Erythroblast (primary cell): ENCODE data around the gene CISTR.

Experiments used
- DNase-seq, 2 experiments: peaks; one replicate each; lab custom pipeline; 2025; lab: John Stamatoyannopoulos, UW
- GATA1 ChIP-seq: IDR thresholded peaks from 2 replicates; pipeline ENCODE4 v1.6.1; 2011; ENCODE audit warnings: low read depth, mild to moderate bottlenecking, control low read depth, low read length, moderate library complexity
- POLR2A ChIP-seq: IDR thresholded peaks from 2 replicates; pipeline ENCODE4 v1.6.1; 2011; ENCODE audit warnings: mild to moderate bottlenecking, low read length

CISTR gene

GRCh38 chr12:53743266-53744129 lies 8.3 kb downstream of the CISTR start:
- TF ChIP-seq GATA1: no peak
- no peak for TF ChIP-seq POLR2A
- peak; percentile 48 to 74 for DNase-seq

DNA sequence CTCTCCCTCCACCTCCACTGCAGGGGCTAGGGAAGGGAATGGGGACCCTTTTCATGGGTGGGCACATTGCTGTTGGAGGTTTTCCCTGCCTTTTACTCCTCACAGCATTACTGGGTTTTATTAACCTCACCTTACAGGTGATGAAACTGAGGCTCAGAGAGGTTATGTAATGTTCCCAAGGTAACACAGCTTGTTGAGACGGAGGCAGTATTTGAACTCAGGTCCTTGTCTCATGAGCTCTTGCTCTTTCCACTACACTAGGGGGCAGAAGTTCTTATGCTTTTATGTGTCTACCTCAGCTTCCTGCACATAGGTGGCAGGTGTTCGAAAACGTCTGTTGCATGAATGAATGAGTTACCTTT lies 11.7 kb downstream of the CISTR start:
- no peak for DNase-seq
- TF ChIP-seq GATA1 (no peak), POLR2A (no peak)

GRCh38 chr12:53739214-53740129 lies 12.3 kb downstream of the CISTR start:
- TF ChIP-seq POLR2A: no peak
- TF ChIP-seq GATA1: no peak

GRCh38 chr12:53738406-53739213 lies 13.2 kb downstream of the CISTR start:
- TF ChIP-seq GATA1: no peak
- TF ChIP-seq POLR2A: no peak
- no peak for DNase-seq

More at GRCh38 chr12:53739214-53740129, 12.3 kb downstream of the CISTR start:
- DNase-seq: no peak

DNA sequence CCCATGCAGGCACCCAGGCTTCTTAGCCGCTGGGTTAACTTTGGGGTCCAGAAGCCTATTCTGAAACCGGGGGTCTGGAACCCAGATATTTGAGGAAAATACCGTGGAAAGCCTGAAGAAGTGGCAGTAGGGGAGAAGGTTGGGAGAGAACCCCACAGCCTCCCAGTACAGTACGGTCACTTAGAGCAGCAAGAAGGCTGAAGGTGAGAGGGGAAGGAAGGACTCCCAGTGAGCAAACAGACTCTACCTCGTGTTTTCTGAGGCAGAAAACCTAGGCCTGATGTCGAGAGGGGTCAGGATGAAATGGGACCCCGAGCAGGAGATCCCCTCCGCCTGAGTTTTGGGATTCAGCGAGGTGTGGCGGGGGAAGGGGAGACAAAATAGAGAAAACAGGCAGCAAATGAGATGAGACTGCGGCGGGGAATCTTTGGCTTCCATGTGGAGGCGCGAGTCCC lies 13.8 kb downstream of the CISTR start:
- no peak for DNase-seq
- TF ChIP-seq POLR2A (no peak), GATA1 (no peak)

- TF ChIP-seq GATA1 (no peak), POLR2A (no peak)
- DNase-seq: no peak
These were observed 14.5 kb downstream of the CISTR start for GRCh38 chr12:53737093-53737808.

DNA sequence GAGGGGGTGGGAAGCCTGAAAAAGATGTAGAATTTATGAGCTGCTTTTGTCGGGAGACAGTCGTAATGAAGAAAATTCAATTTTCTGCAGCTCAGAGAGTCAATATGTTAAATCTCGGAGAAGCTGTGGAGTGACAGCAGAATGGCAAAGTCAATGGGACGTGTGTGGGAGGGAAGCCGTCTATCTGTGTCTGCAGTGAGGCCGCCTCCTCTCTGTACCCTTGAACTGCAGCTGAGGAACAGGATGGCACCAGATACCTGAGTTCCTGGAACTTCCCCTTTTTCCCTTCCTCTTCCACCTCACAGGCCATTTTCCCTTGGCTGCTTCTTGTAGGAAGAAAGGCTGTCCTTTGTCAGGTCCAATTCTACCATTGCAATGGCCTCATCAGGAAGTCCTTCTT lies 15.2 kb downstream of the CISTR start:
- DNase-seq: no peak
- TF ChIP-seq POLR2A (no peak), GATA1 (no peak)

- TF ChIP-seq POLR2A: no peak
- no peak for TF ChIP-seq GATA1
- no peak for DNase-seq
These were observed 16.2 kb downstream of the CISTR start for GRCh38 chr12:53735556-53735955.

DNA sequence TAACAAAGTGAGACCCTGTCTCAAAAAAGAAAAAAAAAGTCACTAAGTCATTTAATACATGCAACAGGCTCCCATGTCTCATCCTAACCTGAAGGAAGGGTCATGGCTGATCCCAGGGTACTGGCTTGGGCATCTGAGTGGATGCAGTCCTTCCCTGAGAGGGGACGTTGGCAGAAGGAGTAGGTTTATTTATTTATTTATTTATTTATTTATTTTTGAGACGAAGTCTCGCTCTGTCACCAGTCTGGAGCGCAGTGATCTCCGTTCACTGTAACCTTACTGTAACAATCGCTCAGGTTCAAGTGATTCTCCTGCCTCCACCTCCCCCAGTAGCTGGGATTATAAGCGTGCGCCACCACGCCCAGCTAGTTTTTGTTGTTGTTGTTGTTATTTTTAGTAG lies 17.4 kb downstream of the CISTR start:
- DNase-seq: no peak
- TF ChIP-seq POLR2A (no peak), GATA1 (no peak)

GRCh38 chr12:53733807-53734200 lies 18.0 kb downstream of the CISTR start:
- no peak for TF ChIP-seq GATA1
- TF ChIP-seq POLR2A: no peak
- DNase-seq: no peak

GRCh38 chr12:53733051-53733806 lies 18.6 kb downstream of the CISTR start:
- no peak for DNase-seq
- TF ChIP-seq POLR2A (no peak), GATA1 (no peak)

DNA sequence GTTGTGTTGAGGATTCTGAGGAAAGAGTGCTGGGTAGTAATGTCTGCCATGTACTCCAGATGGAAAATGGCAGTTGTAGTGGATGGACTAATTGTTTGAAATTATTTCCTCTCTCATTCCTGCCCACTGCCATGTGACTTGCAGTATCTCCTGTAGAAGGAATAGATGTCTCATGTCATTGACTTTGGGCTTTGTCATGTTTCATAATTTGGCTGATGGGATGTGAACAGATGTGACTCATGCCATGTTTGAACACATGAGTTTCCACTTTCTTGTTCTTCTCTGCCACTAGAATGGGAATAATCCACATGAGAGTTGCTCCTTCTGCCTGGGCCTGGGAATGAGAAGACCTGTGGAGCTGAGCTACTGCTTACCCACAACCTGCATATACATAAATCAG lies 22.1 kb downstream of the CISTR start:
- DNase-seq: no peak
- no peak for TF ChIP-seq GATA1
- no peak for TF ChIP-seq POLR2A
